ENCODE results near the gene NRCAM. TPM values are rescaled to one million over a fixed set of nuclear protein-coding genes. Genes with fewer than 3 reads are reported as not detected.
A peak's percentile ranks its signal among the peaks of the same experiment; 100 is the strongest.
"Not testable (repeated sequence)": the region's sequence is repeated elsewhere in the genome, so short reads cannot be mapped to it uniquely, and the experiment has no call there.

NRCAM gene
- polyA plus RNA-seq, 1 donor, result 11.8 TPM

DNA sequence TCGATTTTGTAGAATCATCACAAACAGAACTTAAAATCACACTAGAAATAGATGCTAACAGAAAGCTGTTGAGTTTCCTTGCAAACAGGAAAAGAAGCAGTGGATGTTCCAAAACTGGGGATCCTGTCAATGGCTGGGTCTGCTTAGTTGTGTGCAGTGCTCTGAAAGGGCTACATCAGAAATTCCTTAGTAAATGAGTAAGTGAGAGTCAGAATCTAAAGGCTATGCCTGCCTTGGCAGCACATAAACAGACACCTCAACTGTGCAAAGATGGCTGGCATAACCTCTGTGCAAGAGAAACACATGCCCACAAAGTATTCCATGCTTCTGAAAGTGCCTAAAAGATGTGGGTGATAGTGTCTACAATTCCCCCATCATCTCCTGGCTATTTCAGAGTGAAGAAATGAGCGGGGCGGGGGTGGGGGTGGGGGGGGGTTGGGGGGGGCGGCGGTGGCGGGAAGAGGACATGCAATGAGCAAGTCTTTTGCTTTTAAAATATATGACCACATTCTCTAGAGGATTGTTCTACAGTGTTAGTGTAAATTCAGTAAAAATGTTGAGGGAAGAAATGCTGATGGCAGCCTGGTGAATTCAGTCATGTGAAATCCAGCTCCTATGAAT is 187.9 kb downstream of the NRCAM start:
- H3K4me3 ChIP-seq (ENCODE audit: low read length), result no peak overlapping the region
- H3K27ac ChIP-seq (ENCODE audit: low read length), result no peak overlapping the region
- 83% methylated on average over 1 of the region's 6 CpGs for WGBS (ENCODE audit: insufficient coverage, low lambda C conversion rate)
- no peaks in the 10 kb centered on the region for H3K27me3 ChIP-seq (ENCODE audit: control insufficient read depth, insufficient read depth, low read length)
- H3K36me3 ChIP-seq (ENCODE audit: control insufficient read depth, insufficient read depth, low read length), result no peaks in the 10 kb centered on the region
- DNase-seq, result no peak
- no peaks in the 10 kb centered on the region for H3K9me3 ChIP-seq (ENCODE audit: control insufficient read depth, low read depth, low read length)
- peaks cover 4% of the 10 kb centered on the region for H3K4me1 ChIP-seq (ENCODE audit: control insufficient read depth, insufficient read depth, low read length)

GRCh38 chr7:108267615-108268014 is 188.6 kb downstream of the NRCAM start:
- Histone ChIP-seq H3K9me3 (ENCODE audit: control insufficient read depth, low read depth, low read length) (no peaks in the 10 kb centered on the region), H3K36me3 (ENCODE audit: control insufficient read depth, insufficient read depth, low read length) (no peaks in the 10 kb centered on the region), H3K27ac (ENCODE audit: low read length) (no peak overlapping the region), H3K4me3 (ENCODE audit: low read length) (no peak overlapping the region), H3K4me1 (ENCODE audit: control insufficient read depth, insufficient read depth, low read length) (peaks cover 9% of the 10 kb centered on the region), H3K27me3 (ENCODE audit: control insufficient read depth, insufficient read depth, low read length) (no peaks in the 10 kb centered on the region)
- DNase-seq, result no peak
- no CpG with 5 or more reads among the region's 1 CpG for WGBS (ENCODE audit: insufficient coverage, low lambda C conversion rate)

- Histone ChIP-seq H3K4me1 (ENCODE audit: control insufficient read depth, insufficient read depth, low read length) (peaks cover 10% of the 10 kb centered on the region), H3K36me3 (ENCODE audit: control insufficient read depth, insufficient read depth, low read length) (no peaks in the 10 kb centered on the region), H3K4me3 (ENCODE audit: low read length) (no peak overlapping the region), H3K9me3 (ENCODE audit: control insufficient read depth, low read depth, low read length) (no peaks in the 10 kb centered on the region), H3K27me3 (ENCODE audit: control insufficient read depth, insufficient read depth, low read length) (no peaks in the 10 kb centered on the region), H3K27ac (ENCODE audit: low read length) (no peak overlapping the region)
- WGBS (ENCODE audit: insufficient coverage, low lambda C conversion rate), result no CpG with 5 or more reads among the region's 3 CpGs
- no peak for DNase-seq
Observed at GRCh38 chr7:108266491-108266890, 189.7 kb downstream of the NRCAM start.

GRCh38 chr7:108266035-108266434 is 190.2 kb downstream of the NRCAM start:
- Histone ChIP-seq H3K27ac (ENCODE audit: low read length) (no peak overlapping the region), H3K4me1 (ENCODE audit: control insufficient read depth, insufficient read depth, low read length) (peaks cover 10% of the 10 kb centered on the region), H3K4me3 (ENCODE audit: low read length) (no peak overlapping the region), H3K36me3 (ENCODE audit: control insufficient read depth, insufficient read depth, low read length) (no peaks in the 10 kb centered on the region), H3K9me3 (ENCODE audit: control insufficient read depth, low read depth, low read length) (no peaks in the 10 kb centered on the region), H3K27me3 (ENCODE audit: control insufficient read depth, insufficient read depth, low read length) (no peaks in the 10 kb centered on the region)
- DNase-seq, result no peak

DNA sequence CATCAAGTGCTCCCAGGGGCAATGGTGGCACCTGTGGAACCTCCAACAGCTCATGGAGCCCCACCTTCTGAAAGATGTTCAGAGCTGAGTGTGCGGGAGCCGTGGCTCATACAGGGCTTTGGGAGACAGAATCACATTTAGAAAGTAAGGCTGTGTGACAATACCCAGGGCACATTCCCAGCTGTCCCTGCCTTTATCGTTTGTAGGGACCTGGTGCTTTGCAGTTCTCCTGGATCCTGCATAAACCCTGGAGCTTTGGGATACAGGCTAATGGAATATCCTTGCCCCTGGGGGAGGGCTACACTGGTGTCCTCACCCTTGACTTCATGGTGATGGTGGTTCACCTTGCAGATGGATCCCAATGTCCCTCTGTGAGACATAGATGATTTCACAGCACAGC is 191.2 kb downstream of the NRCAM start:
- H3K27me3 ChIP-seq (ENCODE audit: control insufficient read depth, insufficient read depth, low read length), result no peaks in the 10 kb centered on the region
- DNase-seq, result no peak
- H3K4me1 ChIP-seq (ENCODE audit: control insufficient read depth, insufficient read depth, low read length), result peaks cover 10% of the 10 kb centered on the region
- no peak overlapping the region for H3K27ac ChIP-seq (ENCODE audit: low read length)
- no peak overlapping the region for H3K4me3 ChIP-seq (ENCODE audit: low read length)
- no peaks in the 10 kb centered on the region for H3K36me3 ChIP-seq (ENCODE audit: control insufficient read depth, insufficient read depth, low read length)
- WGBS (ENCODE audit: insufficient coverage, low lambda C conversion rate), result no CpG with 5 or more reads among the region's 3 CpGs
- no peaks in the 10 kb centered on the region for H3K9me3 ChIP-seq (ENCODE audit: control insufficient read depth, low read depth, low read length)

DNA sequence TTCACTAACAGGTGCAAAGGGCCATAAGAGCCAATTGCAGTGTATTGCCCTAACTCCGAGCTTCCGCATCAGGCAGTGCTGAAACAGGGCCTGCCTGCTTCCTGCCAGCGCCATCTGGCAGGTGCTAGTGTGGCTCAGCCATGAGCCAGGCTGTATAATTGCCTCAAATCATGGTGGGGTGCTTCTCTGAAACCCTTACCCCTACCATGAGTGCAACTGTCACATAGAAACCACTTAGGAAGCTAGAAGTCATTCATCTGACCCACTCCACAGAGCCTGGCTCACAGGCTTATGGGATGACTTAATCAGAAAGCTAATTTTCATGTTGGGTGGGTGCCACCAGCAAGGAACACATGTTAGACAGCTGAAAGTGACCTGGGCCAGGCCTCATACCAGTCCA is 192.8 kb downstream of the NRCAM start:
- Histone ChIP-seq H3K27ac (ENCODE audit: low read length) (peak overlapping the region; percentile 49), H3K27me3 (ENCODE audit: control insufficient read depth, insufficient read depth, low read length) (no peaks in the 10 kb centered on the region), H3K4me1 (ENCODE audit: control insufficient read depth, insufficient read depth, low read length) (peaks cover 10% of the 10 kb centered on the region), H3K36me3 (ENCODE audit: control insufficient read depth, insufficient read depth, low read length) (no peaks in the 10 kb centered on the region), H3K4me3 (ENCODE audit: low read length) (no peak overlapping the region), H3K9me3 (ENCODE audit: control insufficient read depth, low read depth, low read length) (no peaks in the 10 kb centered on the region)
- peak; percentile 62 to 83 for DNase-seq
- WGBS (ENCODE audit: insufficient coverage, low lambda C conversion rate), result no CpG with 5 or more reads among the region's 3 CpGs

DNA sequence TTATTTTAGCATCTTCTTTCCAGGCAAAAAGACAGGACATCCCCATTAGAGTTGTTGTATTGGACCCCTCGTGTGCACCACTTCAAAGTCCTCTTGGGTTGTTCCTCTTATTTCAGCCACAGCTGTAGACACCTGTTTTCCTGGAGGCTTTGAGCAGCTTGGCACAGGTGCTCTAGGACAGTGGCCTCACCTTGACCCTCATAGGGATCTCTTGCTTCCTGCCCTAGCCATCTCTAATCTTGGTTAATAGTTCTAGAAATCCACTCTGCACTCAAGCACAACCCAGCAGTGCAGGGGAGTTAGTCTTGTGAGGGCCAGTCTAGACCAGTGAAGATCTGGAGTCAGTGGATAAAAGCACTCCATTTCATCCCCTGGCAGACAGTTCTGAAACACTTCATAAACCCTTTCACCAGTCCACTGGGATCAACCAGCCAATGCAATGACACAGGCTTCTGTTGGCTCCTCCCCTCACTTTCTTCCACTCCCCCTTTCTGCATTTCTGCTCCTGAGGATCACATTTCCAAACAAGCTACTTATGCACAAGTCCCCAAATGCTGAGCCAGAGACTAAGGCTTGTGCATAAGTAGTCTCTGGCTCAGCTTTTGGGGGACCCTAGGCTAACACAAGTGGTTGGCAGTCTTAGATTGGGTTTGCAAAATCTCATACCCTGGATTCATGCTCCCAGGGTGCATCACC is 194.5 kb downstream of the NRCAM start:
- Histone ChIP-seq H3K36me3 (ENCODE audit: control insufficient read depth, insufficient read depth, low read length) (no peaks in the 10 kb centered on the region), H3K4me3 (ENCODE audit: low read length) (no peak overlapping the region), H3K27ac (ENCODE audit: low read length) (no peak overlapping the region), H3K4me1 (ENCODE audit: control insufficient read depth, insufficient read depth, low read length) (peaks cover 10% of the 10 kb centered on the region), H3K9me3 (ENCODE audit: control insufficient read depth, low read depth, low read length) (no peaks in the 10 kb centered on the region), H3K27me3 (ENCODE audit: control insufficient read depth, insufficient read depth, low read length) (no peaks in the 10 kb centered on the region)
- 80% methylated on average over 1 of the region's 1 CpG for WGBS (ENCODE audit: insufficient coverage, low lambda C conversion rate)
- no peak for DNase-seq

GRCh38 chr7:108259447-108259846 is 196.8 kb downstream of the NRCAM start:
- not testable (repeated sequence) for H3K9me3 ChIP-seq (ENCODE audit: control insufficient read depth, low read depth, low read length)

DNA sequence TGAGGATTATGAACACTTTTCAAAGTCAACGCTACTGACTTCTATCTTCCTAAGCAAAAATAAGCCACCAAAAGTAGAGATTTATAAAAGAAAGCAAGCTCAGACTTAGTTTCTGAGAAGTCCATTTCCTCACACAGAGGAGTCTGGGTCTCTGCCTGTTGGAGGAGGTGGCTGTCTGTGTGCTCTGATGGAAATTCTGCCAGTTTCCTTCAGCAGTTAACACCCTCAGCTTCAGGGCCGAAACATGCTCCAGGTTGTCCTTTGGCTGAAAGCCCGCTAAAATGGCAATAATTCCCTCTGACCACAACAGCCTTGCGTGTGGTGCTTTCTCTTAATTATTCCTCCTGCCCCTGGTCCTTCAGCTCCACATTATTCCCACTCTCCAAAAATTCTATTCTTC is 198.3 kb downstream of the NRCAM start:
- WGBS (ENCODE audit: insufficient coverage, low lambda C conversion rate), result 78% methylated on average over 1 of the region's 4 CpGs
- no peak for DNase-seq
- H3K27me3 ChIP-seq (ENCODE audit: control insufficient read depth, insufficient read depth, low read length), result no peaks in the 10 kb centered on the region
- H3K4me3 ChIP-seq (ENCODE audit: low read length), result no peak overlapping the region
- H3K4me1 ChIP-seq (ENCODE audit: control insufficient read depth, insufficient read depth, low read length), result peaks cover 4% of the 10 kb centered on the region
- H3K9me3 ChIP-seq (ENCODE audit: control insufficient read depth, low read depth, low read length), result peaks cover 3% of the 10 kb centered on the region
- H3K36me3 ChIP-seq (ENCODE audit: control insufficient read depth, insufficient read depth, low read length), result no peaks in the 10 kb centered on the region
- H3K27ac ChIP-seq (ENCODE audit: low read length), result no peak overlapping the region

More at GRCh38 chr7:108259447-108259846, 196.8 kb downstream of the NRCAM start:
- not testable (repeated sequence) for DNase-seq; H3K4me1 ChIP-seq (ENCODE audit: control insufficient read depth, insufficient read depth, low read length); H3K27ac ChIP-seq (ENCODE audit: low read length); H3K36me3 ChIP-seq (ENCODE audit: control insufficient read depth, insufficient read depth, low read length); H3K27me3 ChIP-seq (ENCODE audit: control insufficient read depth, insufficient read depth, low read length); H3K4me3 ChIP-seq (ENCODE audit: low read length)
- WGBS (ENCODE audit: insufficient coverage, low lambda C conversion rate), result 100% methylated on average over 2 of the region's 3 CpGs

- Histone ChIP-seq H3K4me1 (ENCODE audit: control insufficient read depth, insufficient read depth, low read length) (peaks cover 1% of the 10 kb centered on the region), H3K27ac (ENCODE audit: low read length) (no peak overlapping the region), H3K4me3 (ENCODE audit: low read length) (no peak overlapping the region), H3K36me3 (ENCODE audit: control insufficient read depth, insufficient read depth, low read length) (no peaks in the 10 kb centered on the region), H3K9me3 (ENCODE audit: control insufficient read depth, low read depth, low read length) (peaks cover 3% of the 10 kb centered on the region), H3K27me3 (ENCODE audit: control insufficient read depth, insufficient read depth, low read length) (no peaks in the 10 kb centered on the region)
- WGBS (ENCODE audit: insufficient coverage, low lambda C conversion rate), result no CpG with 5 or more reads among the region's 2 CpGs
- DNase-seq, result no peak
Observed at GRCh38 chr7:108254259-108254658, 202.0 kb downstream of the NRCAM start.

Measured in large intestine (tissue), 3 donors.